B cell (primary cell): Measurements from ENCODE around the gene NRG2. TPM values are rescaled to one million over a fixed set of nuclear protein-coding genes. Genes with fewer than 3 reads are reported as not detected.

Source experiments
- ATAC-seq: fragments of 200-7000 bp; cut with Tn5 transposase; one replicate; pipeline ENCODE4 v1.10.0; 2021; ENCODE audit warnings: low read depth, mild to moderate bottlenecking, moderate number of reproducible peaks, moderate library complexity
- CTCF ChIA-PET: fragments of 350-600 bp; sonication (Branson Sonifier 250); formaldehyde crosslinking; loops from one replicate; lab custom pipeline; 2021; ENCODE audit warnings: antibody characterized with exemption, inconsistent platforms; lab: Charles Lee
- POLR2A ChIA-PET: fragments of 350-600 bp; sonication (Branson Sonifier 250); formaldehyde crosslinking; loops from one replicate; lab custom pipeline; 2021; ENCODE audit warnings: antibody characterized with exemption; lab: Charles Lee
- DNase-seq: peaks from one replicate; pipeline ENCODE4 v3.0.0; 2013
- H2AFZ ChIP-seq: 2 replicates; pipeline ENCODE4 v1.6.1; 2012; ENCODE audit warnings: mild to moderate bottlenecking, low read depth, low read length; ENCODE audit not compliant: insufficient read depth, poor library complexity, severe bottlenecking
- H3K27ac ChIP-seq, 2 donors: 1 replicate in 1 of 2; 2 replicates in 1 of 2; pipeline ENCODE4 v1.5.1; 2012 to 2013; ENCODE audit warnings: low read length in 2 of 2, mild to moderate bottlenecking in 2 of 2, moderate library complexity in 1 of 2
- H3K27me3 ChIP-seq, 4 experiments: fragments of 200-600 bp in 1 of 4; sonication (generic) in 1 of 4; replicated peaks in 1 of 4; 1 replicate in 2 of 4; 2 replicates in 2 of 4; pipeline versions ENCODE4 v1.6.1 to v1.7.0; 2013 to 2016; ENCODE audit warnings: low read length in 3 of 4, mild to moderate bottlenecking in 2 of 4, mixed read lengths in 1 of 4, moderate library complexity in 1 of 4; ENCODE audit not compliant: insufficient read depth in 4 of 4, control insufficient read depth in 3 of 4; ENCODE audit errors: control extremely low read depth in 1 of 4
- H3K36me3 ChIP-seq, 2 experiments: replicated peaks in 1 of 2; 1 replicate in 1 of 2; 2 replicates in 1 of 2; pipeline versions ENCODE4 v1.6.1 to v1.7.1; 2013; ENCODE audit warnings: low read length in 1 of 2; ENCODE audit not compliant: insufficient read depth in 2 of 2, control insufficient read depth in 1 of 2; ENCODE audit errors: control extremely low read depth in 1 of 2, extremely low read depth in 1 of 2
- H3K4me1 ChIP-seq, 2 donors: fragments of 200-600 bp in 1 of 2; sonication (generic) in 1 of 2; 1 replicate in 1 of 2; 2 replicates in 1 of 2; pipeline versions ENCODE4 v1.5.1 to v1.6.1; 2013 to 2017; ENCODE audit warnings: low read length in 2 of 2; ENCODE audit not compliant: control insufficient read depth in 2 of 2, insufficient read depth in 2 of 2
- H3K4me2 ChIP-seq: replicated peaks from 2 replicates; pipeline ENCODE3; 2012; ENCODE audit warnings: mild to moderate bottlenecking, low read depth, low read length; ENCODE audit not compliant: poor library complexity, severe bottlenecking
- H3K4me3 ChIP-seq, 5 experiments: fragments of 200-600 bp in 1 of 5; sonication (generic) in 1 of 5; 1 replicate in 3 of 5; 2 replicates in 2 of 5; pipeline versions ENCODE4 v1.5.1 to v1.7.0; 2011 to 2016; ENCODE audit warnings: low read length in 4 of 5, mild to moderate bottlenecking in 4 of 5, low read depth in 2 of 5, control low read depth in 1 of 5, moderate library complexity in 1 of 5; ENCODE audit not compliant: insufficient read depth in 1 of 5; ENCODE audit errors: control extremely low read depth in 1 of 5, extremely low read depth in 1 of 5
- H3K79me2 ChIP-seq: fragments of 200-600 bp; sonication (generic); one replicate; pipeline ENCODE4 v1.6.0; 2016; ENCODE audit warnings: low read length; ENCODE audit not compliant: control insufficient read depth, insufficient read depth
- H3K9ac ChIP-seq: fragments of 200-600 bp; sonication (generic); 2 replicates; pipeline ENCODE4 v1.6.1; 2017; ENCODE audit warnings: mild to moderate bottlenecking, low read length, moderate library complexity
- H3K9me3 ChIP-seq, 3 donors: one replicate each; pipeline versions ENCODE4 v1.6.1 to v1.7.1; 2013; ENCODE audit warnings: low read length in 2 of 3; ENCODE audit not compliant: control insufficient read depth in 2 of 3, insufficient read depth in 1 of 3; ENCODE audit errors: control extremely low read depth in 1 of 3
- H4K20me1 ChIP-seq: 2 replicates; pipeline ENCODE4 v1.6.0; 2012; ENCODE audit warnings: mild to moderate bottlenecking, low read length; ENCODE audit not compliant: insufficient read depth, control insufficient read depth, poor library complexity, severe bottlenecking
- H3K27ac Mint-ChIP-seq: one replicate; pipeline ENCODE4 v1.8.0; 2021; ENCODE audit warnings: mixed read lengths
- H3K27me3 Mint-ChIP-seq: one replicate; pipeline ENCODE4 v1.8.0; 2021; ENCODE audit warnings: mixed read lengths
- H3K4me1 Mint-ChIP-seq: one replicate; pipeline ENCODE4 v1.8.0; 2021; ENCODE audit warnings: mixed read lengths
- H3K4me3 Mint-ChIP-seq: one replicate; pipeline ENCODE4 v1.8.0; 2021; ENCODE audit warnings: mixed read lengths
- H3K9me3 Mint-ChIP-seq: one replicate; pipeline ENCODE4 v1.8.0; 2022; ENCODE audit warnings: mixed read lengths; ENCODE audit not compliant: insufficient read depth
- EZH2 ChIP-seq: IDR thresholded peaks from 2 replicates; pipeline ENCODE4 v1.6.1; 2012; ENCODE audit warnings: borderline replicate concordance, low read depth, mild to moderate bottlenecking, moderate library complexity, low read length; ENCODE audit not compliant: insufficient read depth, poor library complexity, severe bottlenecking
- WGBS: methylation state at CpG from one replicate; pipeline ENCODE4 v1.1.5; 2013; ENCODE audit warnings: missing lambda C conversion rate; ENCODE audit not compliant: insufficient coverage; 5-methylcytosine and 5-hydroxymethylcytosine counted together
- intact Hi-C: fragments of 100-400 bp; cut with micrococcal nuclease; formaldehyde crosslinking; loops from one replicate; pipeline ENCODE4 v1.10.0; 2022
- polyA plus RNA-seq: library from polyadenylated mRNA; depleted of rRNA; stranded (reverse); fragments of >200 nt; gene quantifications from 2 replicates; pipeline ENCODE4 v1.2.3, GENCODE V29; 2012
- total RNA-seq, 2 donors: library from RNA; stranded (reverse); fragments of 120-200 nt in 1 of 2; gene quantifications; 1 replicate in 1 of 2; 2 replicates in 1 of 2; pipeline versions ENCODE4 v1.2.3 to v1.2.4, GENCODE V29; 2013 to 2022
- TF ChIP-seq, protein P1 (sequence below): fragments of 200-600 bp; IDR thresholded peaks from one replicate; pipeline ENCODE4 v1.8.0; 2022; ENCODE audit warnings: antibody characterized with exemption, mild to moderate bottlenecking

Gene NRG2
- total and polyA plus RNA-seq, 2 donors (not counting 1 experiment from before 2014, with no cell fraction given): 0.13 to 0.15 TPM

GRCh38 chr5:140054086-140054689 is 11.1 kb upstream of the NRG2 start:
- Histone ChIP-seq H2AFZ (no peak overlapping the region), H3K9ac (no peak overlapping the region), H3K4me1 (no peaks in the 10 kb centered on the region), H3K27me3 (peaks cover 0 to 23% (median 13%) of the 10 kb centered on the region in 4 experiments), H3K79me2 (no peaks in the 10 kb centered on the region), H4K20me1 (no peaks in the 10 kb centered on the region), H3K9me3 (no peaks in the 10 kb centered on the region), H3K4me3 (no peak overlapping the region), H3K4me2 (no peak overlapping the region), H3K27ac (no peak overlapping the region), H3K36me3 (no peaks in the 10 kb centered on the region)
- POLR2A ChIA-PET: no interaction called here
- peaks cover 12% of the 10 kb centered on the region for H3K27me3 Mint-ChIP-seq
- intact Hi-C loops: no loop called here
- no peak for ATAC-seq
- CTCF ChIA-PET: interaction anchor here (1.1 to 4.5 kb wide), 2 partner anchors 19 to 90 kb away, joined by 6 to 19 read pairs; no protein-coding TSS in a partner anchor
- H3K27ac Mint-ChIP-seq: no peak overlapping the region
- H3K9me3 Mint-ChIP-seq: no peaks in the 10 kb centered on the region
- TF ChIP-seq, protein P1, sequence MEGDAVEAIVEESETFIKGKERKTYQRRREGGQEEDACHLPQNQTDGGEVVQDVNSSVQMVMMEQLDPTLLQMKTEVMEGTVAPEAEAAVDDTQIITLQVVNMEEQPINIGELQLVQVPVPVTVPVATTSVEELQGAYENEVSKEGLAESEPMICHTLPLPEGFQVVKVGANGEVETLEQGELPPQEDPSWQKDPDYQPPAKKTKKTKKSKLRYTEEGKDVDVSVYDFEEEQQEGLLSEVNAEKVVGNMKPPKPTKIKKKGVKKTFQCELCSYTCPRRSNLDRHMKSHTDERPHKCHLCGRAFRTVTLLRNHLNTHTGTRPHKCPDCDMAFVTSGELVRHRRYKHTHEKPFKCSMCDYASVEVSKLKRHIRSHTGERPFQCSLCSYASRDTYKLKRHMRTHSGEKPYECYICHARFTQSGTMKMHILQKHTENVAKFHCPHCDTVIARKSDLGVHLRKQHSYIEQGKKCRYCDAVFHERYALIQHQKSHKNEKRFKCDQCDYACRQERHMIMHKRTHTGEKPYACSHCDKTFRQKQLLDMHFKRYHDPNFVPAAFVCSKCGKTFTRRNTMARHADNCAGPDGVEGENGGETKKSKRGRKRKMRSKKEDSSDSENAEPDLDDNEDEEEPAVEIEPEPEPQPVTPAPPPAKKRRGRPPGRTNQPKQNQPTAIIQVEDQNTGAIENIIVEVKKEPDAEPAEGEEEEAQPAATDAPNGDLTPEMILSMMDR: no peak
- no peak for TF ChIP-seq EZH2
- DNase-seq: no peak
- WGBS: no CpG with 5 or more reads among the region's 1 CpG
- no peaks in the 10 kb centered on the region for H3K4me1 Mint-ChIP-seq
- H3K4me3 Mint-ChIP-seq: no peak overlapping the region

- H3K27ac Mint-ChIP-seq: no peak overlapping the region
- no peak for TF ChIP-seq EZH2
- TF ChIP-seq, protein P1: no peak
- H3K4me3 Mint-ChIP-seq: no peak overlapping the region
- H3K4me3 ChIP-seq: no peak overlapping the region
- H3K9me3 ChIP-seq: no peaks in the 10 kb centered on the region
- ATAC-seq (no peak), DNase-seq (no peak)
- H3K27ac ChIP-seq: no peak overlapping the region
- peaks cover 0 to 25% (median 9%) of the 10 kb centered on the region in 4 experiments for H3K27me3 ChIP-seq
- no peak overlapping the region for H3K9ac ChIP-seq
- no peaks in the 10 kb centered on the region for H3K4me1 Mint-ChIP-seq
- H3K27me3 Mint-ChIP-seq: peaks cover 24% of the 10 kb centered on the region
- POLR2A ChIA-PET: no interaction called here
- no CpG with 5 or more reads among the region's 1 CpG for WGBS
- no peak overlapping the region for H3K4me2 ChIP-seq
- no peak overlapping the region for H2AFZ ChIP-seq
- H3K9me3 Mint-ChIP-seq: no peaks in the 10 kb centered on the region
- no peaks in the 10 kb centered on the region for H4K20me1 ChIP-seq
- H3K36me3 ChIP-seq: no peaks in the 10 kb centered on the region
- CTCF ChIA-PET: no interaction called here
- intact Hi-C loops: no loop called here
- H3K79me2 ChIP-seq: no peaks in the 10 kb centered on the region
- H3K4me1 ChIP-seq: no peaks in the 10 kb centered on the region
Measured at GRCh38 chr5:140051950-140052349, 8.9 kb upstream of the NRG2 start.
